Stomach (tissue), 9 donors: ENCODE data around the gene POC5. TPM values are rescaled to one million over a fixed set of nuclear protein-coding genes. Genes with fewer than 3 reads are reported as not detected.

Source experiments
- DNase-seq, 2 donors: peaks; one replicate each; pipeline versions ENCODE4 v3.0.0 to v3.0.0-alpha.2; 2013 to 2019
- H3K27ac ChIP-seq, 5 donors: fragments of 200-600 bp in 4 of 5; sonication (generic) in 4 of 5; one replicate each; pipeline ENCODE4 v1.5.1; 2013 to 2019; ENCODE audit warnings: mild to moderate bottlenecking in 1 of 5, moderate library complexity in 1 of 5
- H3K27me3 ChIP-seq, 3 donors: fragments of 200-600 bp; sonication (generic); one replicate each; pipeline ENCODE4 v1.5.1; 2017 to 2019; ENCODE audit warnings: mixed run types in 1 of 3
- H3K36me3 ChIP-seq, 4 donors: fragments of 200-600 bp; sonication (generic); 1 replicate in 3 of 4; 2 replicates in 1 of 4; pipeline ENCODE4 v1.5.1; 2016 to 2019
- H3K4me1 ChIP-seq, 4 donors: fragments of 200-600 bp; sonication (generic); one replicate each; pipeline ENCODE4 v1.5.1; 2016 to 2019
- H3K4me3 ChIP-seq, 4 donors: fragments of 200-600 bp; sonication (generic) in 3 of 4; one replicate each; pipeline ENCODE4 v1.5.1; 2016 to 2019; ENCODE audit warnings: mild to moderate bottlenecking in 1 of 4
- H3K9me3 ChIP-seq, 4 donors: fragments of 200-600 bp; sonication (generic); one replicate each; pipeline ENCODE4 v1.5.1; 2016 to 2019
- EP300 ChIP-seq: sonication (generic); formaldehyde crosslinking; IDR thresholded peaks from one replicate; pipeline ENCODE4 v1.6.1; 2017; ENCODE audit warnings: antibody characterized with exemption
- POLR2A ChIP-seq, 4 donors: fragments of 450-650 bp; IDR thresholded peaks; one replicate each; pipeline ENCODE4 v1.6.1; 2016; ENCODE audit warnings: antibody characterized with exemption in 4 of 4, control low read depth in 2 of 4, mild to moderate bottlenecking in 1 of 4, moderate library complexity in 1 of 4
- POLR2AphosphoS5 ChIP-seq, 3 donors: sonication (generic); formaldehyde crosslinking; IDR thresholded peaks; one replicate each; pipeline ENCODE4 v1.6.1; 2016; ENCODE audit warnings: antibody characterized with exemption in 3 of 3
- WGBS, 5 donors: extraction: QIAGEN DNeasy Blood & Tissue Kit in 3 of 5; methylation state at CpG; one replicate each; pipeline versions ENCODE4 v1.1.5 to v1.1.7; 2013 to 2018; 5-methylcytosine and 5-hydroxymethylcytosine counted together
- intact Hi-C: fragments of 100-400 bp; cut with DNase I; formaldehyde crosslinking; loops from one replicate; pipeline ENCODE4 v1.15.1; 2023; ENCODE audit warnings: low total_unique reads
- polyA plus RNA-seq, 3 donors: library from polyadenylated mRNA; stranded (reverse); fragments of 200-250 nt; gene quantifications; one replicate each; pipeline ENCODE4 v1.2.3, GENCODE V29; 2013
- total RNA-seq, 5 donors: library from RNA; depleted of rRNA; stranded (reverse); fragments of >200 nt; gene quantifications; one replicate each; pipeline versions ENCODE4 v1.1.0 to v1.2.3, GENCODE V29; 2014 to 2016
- TF ChIP-seq, protein P1 (sequence below), 7 experiments: fragments of 450-650 bp in 4 of 7; fragments of 200-600 bp in 3 of 7; sonication (generic) in 3 of 7; IDR thresholded peaks; one replicate each; pipeline ENCODE4 v1.5.1; 2016 to 2019; ENCODE audit warnings: antibody characterized with exemption in 7 of 7, control low read depth in 2 of 7, mild to moderate bottlenecking in 1 of 7
- donor health status: healthy with polysubstance abuse.
- donor health status: Bipolar disorder and iron deficiency.
- donor health status: healthy.

The POC5 gene
- total and polyA plus RNA-seq, 8 donors, result 3.1 to 135 (median 7.3) TPM

DNA sequence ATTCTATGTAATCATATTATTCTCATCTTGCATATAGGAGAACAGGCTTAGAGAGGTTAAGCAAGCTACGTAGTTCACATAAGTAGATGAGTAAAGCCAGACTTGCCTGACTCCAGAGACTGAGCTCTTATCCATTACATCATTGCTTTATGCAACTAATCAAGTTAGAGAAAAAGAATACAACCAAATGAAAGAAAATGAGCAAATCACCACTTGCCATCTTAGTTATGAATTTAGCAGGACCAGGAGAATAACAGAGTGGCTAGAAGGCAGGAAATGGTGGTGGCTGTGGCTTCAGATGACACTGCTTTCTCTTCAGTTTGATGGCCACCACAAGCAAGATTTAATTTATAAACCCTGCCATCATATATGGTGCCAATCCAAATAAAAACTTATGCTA lies 26.6 kb downstream of the POC5 start:
- TF ChIP-seq POLR2A (IDR thresholded peaks at IDR 0.05), result no peak
- H3K9me3 ChIP-seq, result no peaks in the 10 kb centered on the region

DNA sequence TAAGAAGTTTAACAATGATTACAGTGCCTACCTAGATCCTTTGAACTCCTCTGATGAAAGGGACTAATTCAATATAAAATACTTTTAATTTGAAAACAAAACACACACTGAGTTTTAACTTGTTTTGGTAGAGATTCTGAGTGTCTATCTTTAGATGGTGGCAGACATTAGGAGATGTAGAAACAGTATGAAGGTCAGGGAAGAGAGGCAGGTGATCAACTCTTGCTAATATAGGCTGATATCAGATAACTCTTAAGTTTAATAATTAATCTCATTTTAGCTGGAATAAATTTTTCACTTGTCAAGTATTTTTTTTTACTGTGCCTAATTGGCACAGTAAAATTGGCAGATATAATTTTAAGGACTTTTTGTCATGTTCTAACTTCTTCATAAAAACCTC lies 30.8 kb downstream of the POC5 start:
- no peak for DNase-seq
- intact Hi-C loops, result no loop called here
- H3K9me3 ChIP-seq, result no peaks in the 10 kb centered on the region
- peaks cover 4 to 73% (median 69%) of the 10 kb centered on the region in 4 donors for H3K36me3 ChIP-seq
- H3K4me1 ChIP-seq, result no peaks in the 10 kb centered on the region
- no peak for TF ChIP-seq POLR2A (IDR thresholded peaks at IDR 0.05)
- H3K27ac ChIP-seq, result no peak overlapping the region
- H3K27me3 ChIP-seq, result no peaks in the 10 kb centered on the region
- no peak overlapping the region for H3K4me3 ChIP-seq

More for the DNA sequence above, 26.6 kb downstream of the POC5 start:
- Histone ChIP-seq H3K36me3 (peaks cover 4 to 84% (median 68%) of the 10 kb centered on the region in 4 donors), H3K4me1 (no peaks in the 10 kb centered on the region), H3K4me3 (no peak overlapping the region), H3K27ac (no peak overlapping the region), H3K27me3 (no peaks in the 10 kb centered on the region)
- DNase-seq, result no peak
- WGBS, 5 donors, result 89 to 98% (median 96%) methylated on average over 1 of the region's 1 CpG
- intact Hi-C loops, result no loop called here

DNA sequence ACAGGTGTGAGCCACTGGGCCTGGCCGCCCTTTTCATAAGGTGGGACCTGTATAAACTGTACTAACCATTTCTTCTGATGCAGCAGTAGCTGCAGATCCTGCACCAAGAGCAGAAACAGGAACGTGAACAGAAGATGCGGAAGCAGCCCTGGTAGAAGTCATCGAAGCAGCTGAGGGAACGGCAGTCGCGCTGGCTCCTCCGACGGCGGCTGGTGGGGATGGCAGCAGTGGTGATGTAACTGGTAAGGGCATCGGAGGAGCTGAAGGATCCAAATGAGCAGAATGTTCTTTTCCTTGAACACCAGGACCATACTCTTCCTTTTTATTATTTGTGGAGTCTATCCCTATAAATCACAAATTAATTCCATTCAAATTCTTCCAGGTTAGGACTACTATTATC lies 32.1 kb downstream of the POC5 start:
- Histone ChIP-seq H3K27ac (no peak overlapping the region), H3K9me3 (no peaks in the 10 kb centered on the region), H3K27me3 (no peaks in the 10 kb centered on the region), H3K4me1 (peaks cover 0 to 5% (median 0%) of the 10 kb centered on the region in 4 donors), H3K36me3 (peaks cover 4 to 67% (median 61%) of the 10 kb centered on the region in 4 donors), H3K4me3 (no peak overlapping the region)
- WGBS, 5 donors, result 97 to 99% (median 98%) methylated on average over 11 of the region's 11 CpGs
- intact Hi-C loops, result no loop called here
- TF ChIP-seq POLR2AphosphoS5 (IDR thresholded peaks at IDR 0.05) (no peak), EP300 (no peak), POLR2A (IDR thresholded peaks at IDR 0.05) (no peak)
- TF ChIP-seq, protein P1, sequence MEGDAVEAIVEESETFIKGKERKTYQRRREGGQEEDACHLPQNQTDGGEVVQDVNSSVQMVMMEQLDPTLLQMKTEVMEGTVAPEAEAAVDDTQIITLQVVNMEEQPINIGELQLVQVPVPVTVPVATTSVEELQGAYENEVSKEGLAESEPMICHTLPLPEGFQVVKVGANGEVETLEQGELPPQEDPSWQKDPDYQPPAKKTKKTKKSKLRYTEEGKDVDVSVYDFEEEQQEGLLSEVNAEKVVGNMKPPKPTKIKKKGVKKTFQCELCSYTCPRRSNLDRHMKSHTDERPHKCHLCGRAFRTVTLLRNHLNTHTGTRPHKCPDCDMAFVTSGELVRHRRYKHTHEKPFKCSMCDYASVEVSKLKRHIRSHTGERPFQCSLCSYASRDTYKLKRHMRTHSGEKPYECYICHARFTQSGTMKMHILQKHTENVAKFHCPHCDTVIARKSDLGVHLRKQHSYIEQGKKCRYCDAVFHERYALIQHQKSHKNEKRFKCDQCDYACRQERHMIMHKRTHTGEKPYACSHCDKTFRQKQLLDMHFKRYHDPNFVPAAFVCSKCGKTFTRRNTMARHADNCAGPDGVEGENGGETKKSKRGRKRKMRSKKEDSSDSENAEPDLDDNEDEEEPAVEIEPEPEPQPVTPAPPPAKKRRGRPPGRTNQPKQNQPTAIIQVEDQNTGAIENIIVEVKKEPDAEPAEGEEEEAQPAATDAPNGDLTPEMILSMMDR (IDR thresholded peaks at IDR 0.05), result no peak
- no peak for DNase-seq

DNA sequence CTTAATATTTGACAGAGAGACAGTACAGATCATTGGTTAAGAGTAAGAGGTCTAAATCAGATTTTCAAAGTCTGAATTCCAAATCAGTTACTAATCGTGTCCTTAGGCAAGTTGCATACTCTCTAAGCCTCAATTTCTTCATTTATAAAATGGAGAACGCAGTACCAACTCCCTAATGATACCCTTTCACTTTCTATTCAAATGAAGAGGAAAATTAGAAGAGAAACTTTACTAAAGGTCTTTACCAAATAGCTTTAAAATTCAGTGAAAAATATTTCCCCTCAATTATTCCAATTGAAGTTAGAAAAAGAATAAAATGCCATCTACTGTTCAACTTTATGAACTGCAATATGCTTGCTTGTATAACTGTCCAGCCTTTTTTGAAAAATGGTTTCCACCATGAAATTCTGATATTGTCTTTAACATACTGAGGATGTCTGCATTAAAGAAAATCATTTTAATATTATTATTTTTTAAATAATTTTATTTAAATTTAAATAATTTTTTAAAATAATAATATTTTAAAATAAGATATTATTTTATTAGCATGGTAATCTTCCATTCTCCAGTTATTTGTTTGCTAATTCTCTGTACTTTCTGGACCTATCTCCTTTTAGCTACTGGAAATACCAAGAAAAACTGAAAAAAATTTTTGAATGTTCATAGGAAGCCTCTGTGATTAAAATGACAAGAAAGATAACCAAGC lies 36.0 kb downstream of the POC5 start:
- Histone ChIP-seq H3K27me3 (no peaks in the 10 kb centered on the region), H3K4me1 (peaks cover 0 to 5% (median 0%) of the 10 kb centered on the region in 4 donors), H3K36me3 (peaks cover 0 to 37% (median 30%) of the 10 kb centered on the region in 4 donors), H3K9me3 (no peaks in the 10 kb centered on the region), H3K27ac (peak overlapping the region in 1 of 5 donors; percentile 36), H3K4me3 (no peak overlapping the region)
- 34 to 69% (median 62%) methylated on average over 2 of the region's 2 CpGs for WGBS, 5 donors
- intact Hi-C loops, result no loop called here
- TF ChIP-seq POLR2A (IDR thresholded peaks at IDR 0.05) (no peak), EP300 (no peak), POLR2AphosphoS5 (IDR thresholded peaks at IDR 0.05) (no peak)
- TF ChIP-seq, protein P1 (IDR thresholded peaks at IDR 0.05), result peak in 5 of 7 experiments; percentile 7 to 85 (median 62)
- peak in 1 of 2 donors; percentile 71 for DNase-seq

DNA sequence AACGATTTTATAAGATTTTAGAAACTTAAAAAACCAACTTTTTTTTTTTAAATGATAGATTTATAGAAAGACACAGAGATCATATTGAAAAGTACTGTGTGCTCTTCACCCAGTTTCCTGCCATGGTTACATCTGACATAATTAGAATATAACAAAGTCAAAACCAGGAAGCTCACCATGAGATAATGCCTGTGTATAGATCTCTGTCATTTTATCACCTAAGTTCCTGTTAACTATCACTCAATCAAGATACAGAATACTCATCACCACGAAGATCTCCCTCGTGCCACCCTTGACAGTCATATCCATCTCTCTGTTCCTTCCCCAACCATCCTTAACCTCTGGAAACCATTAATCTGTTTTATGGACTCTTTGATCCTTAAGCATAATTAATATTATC lies 39.1 kb downstream of the POC5 start:
- 58 to 73% (median 68%) methylated on average over 3 of the region's 3 CpGs for WGBS, 5 donors
- no peak for DNase-seq
- intact Hi-C loops, result no loop called here
- Histone ChIP-seq H3K4me1 (peaks cover 0 to 5% (median 0%) of the 10 kb centered on the region in 4 donors), H3K4me3 (no peak overlapping the region), H3K36me3 (peaks cover 0 to 39% (median 27%) of the 10 kb centered on the region in 4 donors), H3K9me3 (no peaks in the 10 kb centered on the region), H3K27me3 (no peaks in the 10 kb centered on the region), H3K27ac (no peak overlapping the region)
- TF ChIP-seq, protein P1 (IDR thresholded peaks at IDR 0.05), result no peak
- TF ChIP-seq POLR2A (IDR thresholded peaks at IDR 0.05) (no peak), POLR2AphosphoS5 (IDR thresholded peaks at IDR 0.05) (no peak), EP300 (no peak)
